Measurements from ENCODE around the gene EIF4G2. TPM values are rescaled to one million over a fixed set of nuclear protein-coding genes. Genes with fewer than 3 reads are reported as not detected.

The EIF4G2 gene
- total and polyA plus RNA-seq, 2 of the 8 experiments (the other 6 are each of a cell fraction or from before 2014, with no cell fraction given), result 438 to 964 TPM

DNA sequence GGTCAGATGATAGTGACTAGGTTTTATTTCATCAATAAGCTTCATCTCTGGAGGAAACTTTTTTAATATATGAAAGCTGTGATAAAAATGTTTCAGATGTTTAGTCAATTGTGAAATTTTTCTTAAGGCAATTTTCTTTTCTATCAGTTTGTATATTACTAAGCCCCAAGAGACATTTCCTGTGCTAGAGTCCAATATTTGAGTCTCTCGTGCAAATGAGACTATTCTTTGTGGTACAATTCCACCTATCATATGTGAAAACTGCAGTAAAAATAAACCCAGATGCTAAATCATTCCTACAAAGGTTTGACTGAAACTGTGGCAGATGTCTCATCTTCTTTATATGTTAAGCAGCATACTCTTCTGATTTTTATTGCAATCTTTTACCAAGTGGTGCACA is 29.6 kb downstream of the EIF4G2 start:
- ChIA-PET CTCF (ENCODE audit: partially characterized antibody) (no interaction called here), POLR2A (ENCODE audit: partially characterized antibody) (interaction anchor here (1.6 kb wide), 1 partner anchor 16 kb away, joined by 3 read pairs; no protein-coding TSS in a partner anchor)
- Histone ChIP-seq H3K79me2 (ENCODE audit: control insufficient read depth in 1 of 2, insufficient read depth in 2 of 2, low read length in 2 of 2) (no peaks in the 10 kb centered on the region), H2BK5ac (ENCODE audit: low read depth, low read length) (no peak overlapping the region), H3K4me2 (ENCODE audit: insufficient read depth in 1 of 2, low read depth in 2 of 2, low read length in 2 of 2) (no peak overlapping the region), H3K4ac (replicated peaks; ENCODE audit: insufficient read length, low read depth, low read length) (no peak overlapping the region), H3K79me1 (ENCODE audit: low read depth, low read length) (no peaks in the 10 kb centered on the region), H4K5ac (ENCODE audit: insufficient read length, low read depth, low read length) (no peak overlapping the region), H2AK5ac (ENCODE audit: low read depth, low read length) (no peak overlapping the region), H4K8ac (ENCODE audit: extremely low read depth, insufficient read depth, low read length) (no peak overlapping the region), H4K20me1 (replicated peaks in 1 of 2; ENCODE audit: control insufficient read depth in 1 of 2, insufficient read depth in 2 of 2, low read length in 2 of 2) (no peaks in the 10 kb centered on the region), H3K27ac (ENCODE audit: low read depth, low read length) (no peak overlapping the region), H3K9ac (replicated peaks in 1 of 4; ENCODE audit: extremely low read depth in 1 of 4, low read depth in 3 of 4, low read length in 3 of 4) (no peak overlapping the region), H4K91ac (replicated peaks; ENCODE audit: insufficient read length, low read length) (no peak overlapping the region), H3K9me3 (ENCODE audit: insufficient read depth in 2 of 2, low read depth in 1 of 2, low read length in 1 of 2) (no peaks in the 10 kb centered on the region), H3K23me2 (ENCODE audit: low read depth, low read length) (no peaks in the 10 kb centered on the region), H3K4me3 (ENCODE audit: extremely low read depth in 1 of 4, insufficient read depth in 2 of 4, low read depth in 3 of 4, low read length in 4 of 4) (no peak overlapping the region), H2BK12ac (ENCODE audit: low read depth, low read length) (no peak overlapping the region), H2BK20ac (ENCODE audit: low read length) (no peak overlapping the region), H3K36me3 (ENCODE audit: control insufficient read depth in 2 of 4, insufficient read depth in 4 of 4, low read length in 3 of 4) (peaks cover 6 to 40% (median 24%) of the 10 kb centered on the region in 4 experiments; a peak in 7 of 8 replicates), H3K14ac (ENCODE audit: insufficient read length) (no peak overlapping the region), H2BK15ac (ENCODE audit: low read length) (no peak overlapping the region), H3K27me3 (replicated peaks in 1 of 4; ENCODE audit: control insufficient read depth in 3 of 4, extremely low read depth in 1 of 4, insufficient read depth in 3 of 4, low read length in 3 of 4) (no peaks in the 10 kb centered on the region), H3K56ac (replicated peaks; ENCODE audit: insufficient read length, low read depth, low read length) (no peak overlapping the region), H2BK120ac (replicated peaks; ENCODE audit: low read depth, low read length) (no peak overlapping the region), H3K18ac (ENCODE audit: extremely low read depth, low read length) (no peak overlapping the region), H2AFZ (ENCODE audit: low read length) (no peak overlapping the region), H3K23ac (ENCODE audit: insufficient read length) (no peak overlapping the region), H3K4me1 (replicated peaks in 1 of 4; ENCODE audit: control insufficient read depth in 3 of 4, insufficient read depth in 4 of 4, low read length in 3 of 4) (no peaks in the 10 kb centered on the region)
- 90% methylated on average over 1 of the region's 1 CpG; no CpG with 5 or more reads in 1 of the 2 experiments for WGBS, 2 experiments (ENCODE audit: extremely low coverage in 1 of 2, insufficient coverage in 1 of 2, insufficient read length in 1 of 2, insufficient replicate concordance in 2 of 2, low coverage in 1 of 2, low lambda C conversion rate in 2 of 2, missing lambda C conversion rate in 1 of 2)
- no peak for FAIRE-seq
- no peak for DNase-seq (ENCODE audit: low read depth in 1 of 2, low spot score in 2 of 2)
- no peak for TF ChIP-seq HDAC6 (IDR thresholded peaks at IDR 0.05; ENCODE audit: low read depth, low read length)
- no peak for TF ChIP-seq BCL11A (IDR thresholded peaks at IDR 0.05; ENCODE audit: low read depth in 2 of 2, low read length in 2 of 2)

Data from H1 (cell line).